Hematopoietic multipotent progenitor cell (in vitro differentiated cells): ENCODE data around the gene DUS4L. TPM values are rescaled to one million over a fixed set of nuclear protein-coding genes. Genes with fewer than 3 reads are reported as not detected.

ENCODE experiments used
- DNase-seq, 3 donors: peaks; one replicate each; pipeline ENCODE4 v3.0.0-alpha.2; 2011 to 2015; ENCODE audit warnings: low read depth in 2 of 3, low spot score in 2 of 3
- small RNA-seq: library from RNA; depleted of rRNA; stranded (forward); fragments of <200 nt; gene quantifications from one replicate; pipeline ENCODE3, GENCODE V24; 2012
- total RNA-seq: library from RNA; depleted of rRNA; stranded (reverse); fragments of >200 nt; gene quantifications from one replicate; pipeline ENCODE4 v1.2.3, GENCODE V29; 2012

The DUS4L gene
- total RNA-seq, 1 donor: 5.1 TPM

DNA sequence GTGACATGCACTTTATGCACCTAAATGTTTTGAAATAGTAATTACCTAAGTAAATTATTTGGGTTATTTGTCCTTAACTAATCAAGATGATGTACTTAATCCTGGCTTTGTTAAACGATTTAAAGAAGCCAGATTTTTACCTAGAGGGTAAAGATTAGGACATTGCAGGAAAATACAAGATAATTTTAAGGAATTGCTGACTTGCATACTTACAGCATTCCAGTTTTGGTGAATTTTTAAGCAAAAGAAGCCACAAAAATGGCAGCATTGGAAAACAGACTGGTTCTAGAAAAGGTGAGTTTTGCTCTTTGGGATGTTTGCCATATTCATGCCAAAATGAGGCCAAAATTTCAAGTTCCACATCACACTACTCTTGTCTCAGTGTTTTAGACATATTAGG is 49.7 kb downstream of the DUS4L start:
- DNase-seq: no peak

DNA sequence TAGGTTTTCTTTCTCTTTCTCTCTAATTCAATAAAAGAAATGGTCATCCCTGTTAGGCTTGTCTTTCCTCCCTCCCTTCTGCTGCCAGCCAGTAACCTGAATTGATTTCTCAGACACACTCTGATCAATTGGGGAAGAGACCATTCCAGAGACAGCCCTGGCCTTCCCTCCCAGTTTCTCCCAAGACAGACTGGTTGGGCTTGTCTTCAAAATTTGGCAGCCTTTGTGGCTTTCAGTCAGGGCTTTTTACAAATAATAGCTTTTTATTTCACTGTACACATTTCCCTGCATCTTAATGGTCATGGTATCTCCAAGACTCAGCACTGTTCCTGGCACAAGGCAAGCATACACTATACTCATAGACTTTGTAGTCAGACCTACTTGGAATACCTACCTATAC is 50.2 kb downstream of the DUS4L start:
- no peak for DNase-seq

DNA sequence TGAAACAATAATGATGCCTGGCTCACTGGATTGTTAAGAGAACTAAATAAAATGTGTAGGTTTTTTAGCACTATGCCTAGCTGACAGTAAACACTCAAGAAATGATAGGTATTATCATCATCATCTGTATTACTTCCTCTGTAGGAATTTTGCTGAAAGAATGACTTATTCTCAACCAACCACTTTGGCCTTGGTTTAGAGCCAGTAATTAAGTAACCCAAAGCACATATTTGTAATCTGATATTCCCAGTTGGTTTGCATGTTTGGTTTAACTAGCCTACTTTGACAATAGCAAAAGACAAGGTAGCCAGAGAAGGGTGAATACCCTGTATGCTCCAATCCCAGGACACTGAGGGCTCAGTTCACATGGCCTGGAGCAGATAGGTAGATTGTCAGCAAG is 50.7 kb downstream of the DUS4L start:
- no peak for DNase-seq

DNA sequence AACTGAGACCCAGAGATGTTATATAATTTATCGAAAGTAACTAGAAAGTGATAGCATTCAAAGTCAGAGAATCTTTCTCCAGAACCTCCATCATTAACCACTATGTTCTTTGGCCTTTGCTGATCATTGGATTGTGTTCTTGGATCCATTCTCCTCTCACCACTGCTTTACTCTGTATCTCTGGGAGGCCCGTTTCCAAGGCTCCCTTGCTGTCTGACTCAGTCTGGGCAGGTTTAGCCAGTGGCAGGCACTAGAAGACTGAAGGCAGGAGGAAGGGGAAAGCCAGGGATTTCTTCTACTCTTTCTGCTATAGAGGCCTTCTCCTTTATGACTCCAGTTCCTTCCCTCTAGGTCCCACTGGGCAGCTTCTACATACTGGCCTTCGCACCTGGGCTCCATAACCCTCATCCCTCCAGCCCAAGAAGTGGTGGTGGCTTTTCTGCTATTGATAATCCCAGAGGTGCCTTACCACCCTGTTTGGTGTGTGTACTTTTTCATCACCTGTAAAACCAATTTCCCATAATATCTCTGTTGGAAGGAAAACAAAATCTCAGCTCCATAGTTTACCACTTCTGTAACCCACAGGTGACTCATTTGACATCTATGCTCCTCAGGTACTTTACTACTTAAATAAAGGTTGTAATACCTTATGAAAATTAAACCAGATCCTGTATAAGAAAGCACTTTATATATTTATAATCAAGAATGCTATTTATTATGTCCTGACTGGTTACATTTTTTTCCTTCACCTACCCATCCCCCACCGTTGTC is 52.3 kb downstream of the DUS4L start:
- DNase-seq: no peak

DNA sequence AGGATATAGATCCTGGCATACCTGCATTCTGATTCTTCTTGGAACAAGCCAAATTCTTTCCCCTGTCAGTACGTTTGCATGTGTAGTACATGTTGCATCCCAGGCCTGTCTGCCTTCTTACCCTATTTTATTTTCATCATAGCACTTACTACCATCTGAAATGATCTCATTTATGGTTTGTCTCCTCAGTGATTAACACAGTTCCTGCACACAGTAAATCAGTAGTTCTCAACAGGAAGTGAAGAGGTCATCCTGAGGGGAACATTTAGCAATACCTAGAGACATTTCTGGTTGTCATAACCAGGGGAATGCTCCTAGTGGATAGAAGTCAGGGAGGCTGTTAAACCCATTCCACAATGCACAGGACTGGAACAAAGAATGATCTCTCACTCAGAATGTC is 58.7 kb downstream of the DUS4L start:
- DNase-seq: no peak

DNA sequence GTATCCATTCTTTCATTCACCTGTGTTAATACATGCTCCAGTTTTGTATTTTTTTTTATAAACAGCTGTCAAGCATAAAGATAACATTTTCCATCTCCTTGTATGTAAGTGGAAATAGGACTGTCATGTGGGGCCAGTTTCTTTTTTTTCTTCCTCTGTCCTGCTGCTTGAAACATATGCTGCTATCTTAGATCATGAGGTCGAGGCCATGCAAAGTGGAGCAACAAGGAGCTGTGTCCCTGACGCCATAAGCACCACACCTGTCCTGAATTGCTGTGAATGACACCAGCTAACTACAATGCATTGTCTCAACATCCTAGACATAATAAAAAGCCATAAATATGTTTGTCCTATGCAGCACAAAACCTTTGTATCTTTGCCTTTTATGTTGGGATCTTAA is 59.1 kb downstream of the DUS4L start:
- DNase-seq: no peak

DNA sequence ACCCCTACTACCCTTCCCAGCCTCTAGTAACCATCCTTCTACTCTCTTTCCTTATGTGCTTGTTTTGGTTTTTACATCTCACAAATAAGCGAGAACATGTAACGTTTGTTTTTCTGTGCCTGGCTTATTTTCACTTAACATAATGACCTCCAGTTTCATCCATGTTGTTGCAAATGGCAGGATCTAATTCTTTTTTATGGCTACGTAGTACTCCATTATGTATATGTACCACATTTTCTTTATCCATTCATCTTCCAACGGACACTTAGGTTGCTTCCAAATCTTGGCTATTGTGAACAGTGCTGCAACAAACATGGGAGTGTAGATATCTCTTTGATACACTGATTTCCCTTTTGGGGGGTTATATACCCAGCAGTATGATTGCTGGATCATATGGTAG is 63.2 kb downstream of the DUS4L start:
- DNase-seq: no peak

Small RNA genes within 50 kb of the gene (small RNA-seq; reads per million reads assigned to genes)
- not detected for gene RF01233

Other genes with a start within 250 kb of the DUS4L start
- gene GPR22, start 93.9 kb upstream of the DUS4L start, total RNA-seq: not detected
- gene COG5, start 51 bp upstream of the DUS4L start, total RNA-seq: 15.1 TPM
- 12.7 TPM for gene BCAP29, start 16.3 kb downstream of the DUS4L start, total RNA-seq
- 0.27 TPM for gene SLC26A4, start 96.9 kb downstream of the DUS4L start, total RNA-seq
- 35.3 TPM for gene CBLL1, start 180.2 kb downstream of the DUS4L start, total RNA-seq
- gene SLC26A3, start 239.3 kb downstream of the DUS4L start, total RNA-seq: not detected